GM12801 (cell line): ENCODE measurements around the gene EPN3.

Source experiments
- TF ChIP-seq, protein P1 (sequence below): IDR thresholded peaks from one replicate; pipeline ENCODE4 v1.5.1; 2011; ENCODE audit warnings: control low read depth; ENCODE audit not compliant: insufficient read length; ENCODE audit errors: extremely low read depth

EPN3 gene

GRCh38 chr17:50531428-50532025 is 1.0 kb upstream of the EPN3 start:
- TF ChIP-seq, protein P1, sequence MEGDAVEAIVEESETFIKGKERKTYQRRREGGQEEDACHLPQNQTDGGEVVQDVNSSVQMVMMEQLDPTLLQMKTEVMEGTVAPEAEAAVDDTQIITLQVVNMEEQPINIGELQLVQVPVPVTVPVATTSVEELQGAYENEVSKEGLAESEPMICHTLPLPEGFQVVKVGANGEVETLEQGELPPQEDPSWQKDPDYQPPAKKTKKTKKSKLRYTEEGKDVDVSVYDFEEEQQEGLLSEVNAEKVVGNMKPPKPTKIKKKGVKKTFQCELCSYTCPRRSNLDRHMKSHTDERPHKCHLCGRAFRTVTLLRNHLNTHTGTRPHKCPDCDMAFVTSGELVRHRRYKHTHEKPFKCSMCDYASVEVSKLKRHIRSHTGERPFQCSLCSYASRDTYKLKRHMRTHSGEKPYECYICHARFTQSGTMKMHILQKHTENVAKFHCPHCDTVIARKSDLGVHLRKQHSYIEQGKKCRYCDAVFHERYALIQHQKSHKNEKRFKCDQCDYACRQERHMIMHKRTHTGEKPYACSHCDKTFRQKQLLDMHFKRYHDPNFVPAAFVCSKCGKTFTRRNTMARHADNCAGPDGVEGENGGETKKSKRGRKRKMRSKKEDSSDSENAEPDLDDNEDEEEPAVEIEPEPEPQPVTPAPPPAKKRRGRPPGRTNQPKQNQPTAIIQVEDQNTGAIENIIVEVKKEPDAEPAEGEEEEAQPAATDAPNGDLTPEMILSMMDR, result no peak

DNA sequence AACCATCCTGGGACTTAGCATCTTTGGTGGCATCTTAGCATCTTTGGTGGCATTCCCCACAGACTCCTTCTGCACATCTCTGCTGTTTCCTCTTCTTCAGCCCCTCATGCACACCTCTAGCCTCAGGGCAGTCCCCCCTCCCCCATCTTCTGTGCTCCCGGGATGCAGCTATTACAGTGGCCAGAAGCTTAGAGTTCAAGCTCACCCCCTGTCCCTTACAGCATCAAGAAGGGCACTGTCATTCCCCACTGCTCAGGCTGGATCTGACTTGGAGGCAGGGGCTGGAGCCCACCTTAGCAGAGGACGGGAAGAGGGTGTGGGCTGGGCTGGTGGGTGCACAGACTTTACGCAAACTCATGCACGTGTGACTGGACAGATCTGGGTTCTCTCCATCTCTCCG is 650 bp downstream of the EPN3 start:
- TF ChIP-seq, protein P1, result no peak

DNA sequence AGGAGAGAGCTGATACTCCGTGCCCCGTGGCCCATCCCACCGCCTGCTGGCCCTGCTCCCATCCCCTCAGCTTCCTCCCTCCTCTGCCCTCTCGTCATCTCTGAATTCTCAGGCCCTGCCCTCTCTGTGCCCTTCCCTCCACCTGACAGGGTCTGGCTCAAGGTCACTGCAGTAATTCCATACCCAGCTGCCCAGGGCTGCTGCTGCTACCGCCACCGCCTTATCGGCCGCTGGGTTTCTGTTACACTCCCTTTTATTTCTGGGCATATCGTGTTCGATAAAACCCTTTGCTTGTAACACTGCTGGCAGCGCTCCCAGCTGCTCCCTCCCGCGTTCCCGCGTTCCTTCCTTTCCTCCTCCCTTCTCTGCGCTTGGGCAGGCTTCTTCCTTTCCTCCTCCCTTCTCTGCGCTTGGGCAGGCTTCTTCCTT is 1.2 kb downstream of the EPN3 start:
- TF ChIP-seq, protein P1, result no peak

GRCh38 chr17:50534222-50534978 is 1.9 kb downstream of the EPN3 start:
- TF ChIP-seq, protein P1, result no peak

DNA sequence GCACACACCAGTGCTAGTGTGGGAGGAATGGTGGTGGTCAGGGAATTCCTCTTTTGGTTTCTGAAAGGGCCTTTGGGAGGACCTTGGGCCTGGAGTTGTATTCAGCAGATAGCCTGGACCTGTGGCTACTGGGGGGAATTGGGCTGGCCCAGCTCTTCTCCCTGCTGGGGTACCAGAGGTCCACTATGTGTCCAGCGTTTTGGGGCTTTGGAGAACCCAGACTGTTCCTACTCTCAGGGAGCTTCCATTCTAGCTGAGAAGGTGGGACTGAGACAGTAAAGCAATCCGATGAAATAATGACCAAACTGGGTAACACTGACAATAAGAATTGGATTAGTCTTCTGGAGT is 2.4 kb downstream of the EPN3 start:
- TF ChIP-seq, protein P1, result no peak

DNA sequence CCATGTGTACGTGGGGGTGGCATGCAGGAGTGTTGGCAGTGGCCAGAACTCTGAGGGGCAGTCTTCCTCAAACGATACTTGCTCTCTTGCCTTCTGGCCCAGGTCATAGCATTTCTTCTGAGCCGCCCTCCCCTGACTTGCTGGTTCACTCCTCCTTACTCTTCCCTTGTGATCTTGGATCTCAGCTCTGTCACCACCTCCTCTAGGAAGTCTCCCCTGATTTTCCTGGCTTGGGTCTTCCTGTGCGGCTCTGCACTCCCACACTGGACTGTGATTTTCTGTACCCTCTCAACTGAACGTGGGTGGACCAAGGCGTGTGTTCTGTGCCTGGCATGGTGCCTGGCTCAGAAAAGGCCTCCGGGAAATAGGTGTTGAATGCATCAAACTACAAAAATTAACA is 2.9 kb downstream of the EPN3 start:
- TF ChIP-seq, protein P1, result no peak

DNA sequence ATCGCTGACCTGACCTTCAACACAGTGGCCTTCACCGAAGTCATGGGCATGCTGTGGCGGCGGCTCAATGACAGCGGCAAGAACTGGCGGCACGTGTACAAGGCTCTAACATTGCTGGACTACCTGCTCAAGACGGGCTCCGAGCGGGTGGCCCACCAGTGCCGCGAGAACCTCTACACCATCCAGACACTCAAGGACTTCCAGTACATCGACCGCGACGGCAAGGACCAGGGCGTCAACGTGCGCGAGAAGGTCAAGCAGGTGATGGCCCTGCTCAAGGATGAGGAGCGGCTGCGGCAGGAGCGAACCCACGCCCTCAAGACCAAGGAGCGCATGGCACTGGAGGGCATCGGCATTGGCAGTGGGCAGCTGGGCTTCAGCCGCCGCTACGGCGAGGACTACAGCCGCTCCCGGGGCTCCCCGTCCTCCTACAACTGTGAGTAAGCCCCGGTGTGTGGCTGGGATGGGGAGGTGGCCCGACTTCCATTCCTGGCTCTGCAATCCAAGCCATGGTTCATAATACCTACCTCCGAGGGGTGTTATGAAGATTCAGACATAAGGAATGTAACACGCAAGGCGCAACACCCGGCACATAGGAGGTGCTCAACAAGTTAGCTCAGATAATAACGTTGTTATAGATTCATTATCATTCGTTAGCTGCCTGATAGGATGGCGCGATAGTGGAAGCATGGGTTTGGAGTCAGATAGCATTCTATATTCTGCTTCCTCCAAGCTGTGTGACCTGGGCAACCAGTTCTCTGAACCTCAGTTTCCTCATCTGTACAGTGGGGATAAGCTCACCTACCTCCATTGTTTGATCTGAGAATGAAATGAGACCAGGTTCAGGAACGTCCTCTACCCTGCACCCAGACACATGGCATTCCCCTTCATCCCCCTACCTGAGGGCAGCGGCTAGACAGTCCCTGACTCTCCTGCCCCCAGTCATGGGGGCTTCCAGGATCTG is 4.4 kb downstream of the EPN3 start:
- TF ChIP-seq, protein P1, result no peak
